ENCODE measurements around the gene WNT4.

DNA sequence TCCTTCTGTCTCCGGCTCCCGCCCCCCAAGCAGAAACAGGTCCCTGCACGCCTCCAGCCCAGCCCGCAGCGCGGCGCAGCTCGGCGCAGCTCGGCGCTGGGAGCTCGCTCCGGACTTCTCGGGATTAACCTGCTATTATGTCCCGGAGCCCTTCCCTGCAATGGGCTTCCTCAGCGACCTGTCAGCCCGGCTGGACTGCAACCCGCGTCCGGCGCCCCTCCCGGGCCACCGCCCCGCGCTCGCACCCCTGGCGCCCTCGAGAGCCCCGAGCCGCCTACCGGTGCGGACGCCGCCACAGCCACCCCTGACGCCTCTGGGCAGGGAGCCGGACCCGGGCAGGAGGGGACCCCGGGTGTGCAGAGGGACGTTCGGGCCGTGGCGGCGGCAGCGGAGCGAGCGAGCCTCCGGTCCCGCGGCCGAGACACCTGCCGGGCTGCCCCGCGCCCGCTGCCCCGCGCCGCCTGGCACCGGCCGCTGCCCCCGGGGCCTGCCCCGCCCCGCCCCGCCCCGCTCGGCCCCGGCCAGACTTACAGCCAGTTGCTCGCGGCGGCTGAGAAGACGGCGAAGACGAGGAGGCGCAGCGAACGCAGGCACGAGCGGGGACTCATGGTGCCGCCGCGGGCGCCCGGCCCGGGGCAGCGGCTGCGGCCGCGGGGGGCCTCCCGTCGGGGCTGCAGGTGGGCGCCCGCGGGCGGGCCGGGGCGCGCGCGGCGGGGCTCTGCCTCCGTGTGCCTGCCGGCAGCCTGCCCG, 407 bp downstream of the WNT4 start:
- TF ChIP-seq EP300 (IDR thresholded peaks at IDR 0.05), result no peak
- TF ChIP-seq POLR2A (IDR thresholded peaks at IDR 0.05), result no peak
- TF ChIP-seq, protein P1, sequence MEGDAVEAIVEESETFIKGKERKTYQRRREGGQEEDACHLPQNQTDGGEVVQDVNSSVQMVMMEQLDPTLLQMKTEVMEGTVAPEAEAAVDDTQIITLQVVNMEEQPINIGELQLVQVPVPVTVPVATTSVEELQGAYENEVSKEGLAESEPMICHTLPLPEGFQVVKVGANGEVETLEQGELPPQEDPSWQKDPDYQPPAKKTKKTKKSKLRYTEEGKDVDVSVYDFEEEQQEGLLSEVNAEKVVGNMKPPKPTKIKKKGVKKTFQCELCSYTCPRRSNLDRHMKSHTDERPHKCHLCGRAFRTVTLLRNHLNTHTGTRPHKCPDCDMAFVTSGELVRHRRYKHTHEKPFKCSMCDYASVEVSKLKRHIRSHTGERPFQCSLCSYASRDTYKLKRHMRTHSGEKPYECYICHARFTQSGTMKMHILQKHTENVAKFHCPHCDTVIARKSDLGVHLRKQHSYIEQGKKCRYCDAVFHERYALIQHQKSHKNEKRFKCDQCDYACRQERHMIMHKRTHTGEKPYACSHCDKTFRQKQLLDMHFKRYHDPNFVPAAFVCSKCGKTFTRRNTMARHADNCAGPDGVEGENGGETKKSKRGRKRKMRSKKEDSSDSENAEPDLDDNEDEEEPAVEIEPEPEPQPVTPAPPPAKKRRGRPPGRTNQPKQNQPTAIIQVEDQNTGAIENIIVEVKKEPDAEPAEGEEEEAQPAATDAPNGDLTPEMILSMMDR (IDR thresholded peaks at IDR 0.05), result no peak
